Epithelial cell of esophagus (primary cell): Measurements from ENCODE around the gene BICC1.

Source experiments
- DNase-seq: peaks from one replicate; pipeline ENCODE4 v3.0.0; 2010; ENCODE audit warnings: low read depth
- H3K4me3 ChIP-seq: 2 replicates; pipeline ENCODE4 v1.5.1; 2011; ENCODE audit warnings: mild to moderate bottlenecking, low read length, control low read depth
- TF ChIP-seq, protein P1 (sequence below): IDR thresholded peaks from 2 replicates; pipeline ENCODE4 v1.5.1; 2011; ENCODE audit warnings: low read depth, mild to moderate bottlenecking, low read length, control low read depth, inconsistent platforms; ENCODE audit not compliant: insufficient read depth; ENCODE audit errors: missing control alignments

The BICC1 gene

DNA sequence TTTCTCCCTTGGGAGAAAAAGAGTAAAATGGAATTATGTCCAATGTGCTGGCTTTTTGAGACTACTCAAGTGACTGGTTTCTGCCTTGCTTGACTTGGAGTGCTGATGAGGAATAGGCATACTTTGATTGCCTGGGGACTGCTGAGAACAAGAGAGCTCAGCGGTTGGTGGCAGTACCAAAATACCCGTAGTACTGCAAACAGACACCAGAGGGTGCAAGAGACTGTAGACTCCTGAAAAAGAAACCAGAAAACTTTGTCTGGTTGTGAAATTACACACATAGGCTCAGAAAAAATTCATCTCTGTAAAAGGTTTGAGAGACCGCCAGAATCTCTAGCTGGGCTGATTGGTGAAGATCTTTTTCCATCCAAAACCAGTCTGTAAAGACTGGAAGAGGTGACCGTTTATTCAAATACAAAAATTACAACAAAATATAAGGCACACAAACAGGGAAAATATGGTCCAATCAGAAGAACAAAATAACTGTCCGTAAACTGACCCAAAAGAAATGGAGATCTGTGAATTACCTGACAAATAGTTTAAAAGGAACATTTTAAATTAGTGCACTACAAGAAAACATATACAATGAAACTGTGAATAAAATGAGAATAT, 18.5 kb downstream of the BICC1 start:
- peak; percentile 78 for DNase-seq
- TF ChIP-seq, protein P1, sequence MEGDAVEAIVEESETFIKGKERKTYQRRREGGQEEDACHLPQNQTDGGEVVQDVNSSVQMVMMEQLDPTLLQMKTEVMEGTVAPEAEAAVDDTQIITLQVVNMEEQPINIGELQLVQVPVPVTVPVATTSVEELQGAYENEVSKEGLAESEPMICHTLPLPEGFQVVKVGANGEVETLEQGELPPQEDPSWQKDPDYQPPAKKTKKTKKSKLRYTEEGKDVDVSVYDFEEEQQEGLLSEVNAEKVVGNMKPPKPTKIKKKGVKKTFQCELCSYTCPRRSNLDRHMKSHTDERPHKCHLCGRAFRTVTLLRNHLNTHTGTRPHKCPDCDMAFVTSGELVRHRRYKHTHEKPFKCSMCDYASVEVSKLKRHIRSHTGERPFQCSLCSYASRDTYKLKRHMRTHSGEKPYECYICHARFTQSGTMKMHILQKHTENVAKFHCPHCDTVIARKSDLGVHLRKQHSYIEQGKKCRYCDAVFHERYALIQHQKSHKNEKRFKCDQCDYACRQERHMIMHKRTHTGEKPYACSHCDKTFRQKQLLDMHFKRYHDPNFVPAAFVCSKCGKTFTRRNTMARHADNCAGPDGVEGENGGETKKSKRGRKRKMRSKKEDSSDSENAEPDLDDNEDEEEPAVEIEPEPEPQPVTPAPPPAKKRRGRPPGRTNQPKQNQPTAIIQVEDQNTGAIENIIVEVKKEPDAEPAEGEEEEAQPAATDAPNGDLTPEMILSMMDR: peak; percentile 92
- no peak overlapping the region for H3K4me3 ChIP-seq

DNA sequence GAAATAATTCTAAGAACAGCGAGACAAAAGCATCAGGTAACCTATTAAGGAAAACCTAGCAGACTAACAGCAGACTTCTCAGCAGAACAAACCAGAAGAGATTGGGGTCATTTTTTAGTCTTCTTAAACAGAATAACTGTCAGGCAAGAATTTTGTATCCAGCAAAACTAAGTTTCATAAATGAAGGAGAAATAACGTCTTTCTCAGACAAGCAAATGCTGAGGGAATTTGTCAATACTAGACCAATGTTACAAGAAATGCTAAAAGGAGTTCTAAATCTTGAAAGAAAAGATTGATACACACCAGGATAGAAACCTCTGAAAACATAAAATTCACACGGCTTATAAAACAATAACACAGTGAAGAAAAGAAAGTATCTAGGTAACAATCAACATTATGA, 22.6 kb downstream of the BICC1 start:
- no peak overlapping the region for H3K4me3 ChIP-seq
- TF ChIP-seq, protein P1: no peak
- no peak for DNase-seq

- DNase-seq: no peak
- TF ChIP-seq, protein P1: no peak
- H3K4me3 ChIP-seq: no peak overlapping the region
These were observed 30.5 kb downstream of the BICC1 start for GRCh38 chr10:58543141-58543540.

DNA sequence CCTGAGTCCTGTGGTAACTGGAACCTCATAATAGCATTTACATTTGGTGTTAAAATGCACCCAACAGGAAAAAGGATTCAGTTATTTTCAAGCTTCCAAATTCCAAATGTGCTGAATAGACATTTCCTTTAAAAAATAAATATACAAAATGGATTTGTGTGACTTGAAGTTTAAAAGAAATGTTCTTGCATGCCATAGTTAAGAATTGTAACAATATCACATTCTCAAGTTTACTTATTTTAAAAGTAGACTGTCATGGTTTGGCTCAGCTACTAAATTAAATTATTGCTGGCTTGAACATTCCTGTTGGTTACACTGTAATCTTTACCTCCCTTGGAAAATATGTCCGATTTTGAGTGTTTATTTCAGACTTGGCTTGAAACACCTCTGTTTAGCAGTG, 31.5 kb downstream of the BICC1 start:
- DNase-seq: no peak
- H3K4me3 ChIP-seq: no peak overlapping the region
- TF ChIP-seq, protein P1: no peak

GRCh38 chr10:58545427-58545826, 32.8 kb downstream of the BICC1 start:
- TF ChIP-seq, protein P1: no peak
- H3K4me3 ChIP-seq: no peak overlapping the region
- no peak for DNase-seq

DNA sequence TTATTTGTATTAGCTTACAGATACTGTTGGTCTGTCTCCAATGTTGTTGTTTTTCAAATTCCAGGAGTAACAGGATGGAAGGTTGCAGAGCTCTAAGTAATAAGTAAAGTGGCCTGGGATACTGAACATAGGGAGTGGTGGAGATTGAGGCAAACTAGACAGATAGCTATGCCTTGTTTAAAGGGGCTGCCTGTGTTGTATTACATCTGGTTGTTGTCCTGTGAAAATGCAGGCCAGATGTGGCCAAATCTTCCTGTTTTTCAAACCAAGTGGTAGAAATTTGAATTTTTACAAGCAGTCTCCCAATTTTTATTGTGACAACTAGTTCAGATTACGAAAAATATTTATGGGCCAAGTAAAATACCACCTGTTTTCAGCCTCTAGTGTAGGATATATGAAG, 33.5 kb downstream of the BICC1 start:
- TF ChIP-seq, protein P1: no peak
- no peak overlapping the region for H3K4me3 ChIP-seq
- no peak for DNase-seq
